Measurements from ENCODE around the gene FUT1. TPM values are rescaled to one million over a fixed set of nuclear protein-coding genes. Genes with fewer than 3 reads are reported as not detected.
A peak's percentile ranks its signal among the peaks of the same experiment; 100 is the strongest.

The FUT1 gene
- total and polyA plus RNA-seq, 4 donors, result 0.48 to 6.8 (median 1.0) TPM

DNA sequence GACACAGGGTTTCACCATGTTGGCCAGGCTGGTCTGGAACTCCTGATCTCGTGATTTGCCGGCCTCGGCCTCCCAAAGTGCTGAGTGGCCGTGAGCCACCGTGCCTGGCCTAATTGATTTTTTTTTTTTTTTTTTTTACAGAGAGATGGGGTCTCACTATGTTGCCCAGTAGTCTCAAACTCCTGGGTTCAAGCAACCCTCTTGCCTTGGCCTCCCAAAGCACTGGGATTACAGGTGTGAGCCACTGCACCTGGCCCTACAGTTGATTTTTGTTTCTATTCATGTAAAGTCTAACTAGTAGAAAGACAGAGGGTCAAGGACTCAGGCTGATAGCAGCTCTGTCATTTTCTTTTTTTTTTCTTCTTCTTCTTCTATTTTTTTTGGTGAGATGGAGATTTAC, 24.7 kb upstream of the FUT1 start:
- H3K4me3 ChIP-seq (ENCODE audit: low read depth in 1 of 3, low read length in 3 of 3), result no peak overlapping the region
- H3K9ac ChIP-seq (ENCODE audit: low read depth in 1 of 2, low read length in 2 of 2), result no peak overlapping the region
- H3K27me3 ChIP-seq (ENCODE audit: control insufficient read depth in 4 of 4, insufficient read depth in 4 of 4, low read length in 3 of 4), result no peaks in the 10 kb centered on the region
- no peaks in the 10 kb centered on the region for H3K9me3 ChIP-seq (ENCODE audit: control insufficient read depth in 4 of 4, low read length in 3 of 4)
- H3K27ac ChIP-seq (ENCODE audit: low read depth in 1 of 2, low read length in 2 of 2), result no peak overlapping the region
- DNase-seq (ENCODE audit: low spot score), result no peak
- H3K4me1 ChIP-seq (ENCODE audit: control insufficient read depth in 4 of 4, insufficient read depth in 4 of 4, low read length in 3 of 4), result peaks cover 0 to 15% (median 6%) of the 10 kb centered on the region in 4 donors
- no peaks in the 10 kb centered on the region for H3K36me3 ChIP-seq (ENCODE audit: control insufficient read depth in 4 of 4, insufficient read depth in 3 of 4, low read depth in 1 of 4, low read length in 3 of 4)
- WGBS, result 96% methylated on average over 5 of the region's 5 CpGs
- TF ChIP-seq JUND (IDR thresholded peaks at IDR 0.05) (no peak), HNF4G (IDR thresholded peaks at IDR 0.05) (no peak), FOXA2 (IDR thresholded peaks at IDR 0.05) (no peak), HNF4A (conservative IDR thresholded peaks at IDR 0.05) (no peak)
- TF ChIP-seq, protein P1, sequence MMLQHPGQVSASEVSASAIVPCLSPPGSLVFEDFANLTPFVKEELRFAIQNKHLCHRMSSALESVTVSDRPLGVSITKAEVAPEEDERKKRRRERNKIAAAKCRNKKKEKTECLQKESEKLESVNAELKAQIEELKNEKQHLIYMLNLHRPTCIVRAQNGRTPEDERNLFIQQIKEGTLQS (IDR thresholded peaks at IDR 0.05), result no peak

- no peaks in the 10 kb centered on the region for H3K36me3 ChIP-seq (ENCODE audit: control insufficient read depth in 4 of 4, insufficient read depth in 3 of 4, low read depth in 1 of 4, low read length in 3 of 4)
- H3K9me3 ChIP-seq (ENCODE audit: control insufficient read depth in 4 of 4, low read length in 3 of 4), result no peaks in the 10 kb centered on the region
- TF ChIP-seq NR2F2 (IDR thresholded peaks at IDR 0.05), result peak; percentile 88
- TF ChIP-seq HNF4G (IDR thresholded peaks at IDR 0.05), result peak; percentile 68
- peak; percentile 95 for TF ChIP-seq MAX (IDR thresholded peaks at IDR 0.05)
- peak in 1 of 2 donors; percentile 83 for TF ChIP-seq EGR1 (IDR thresholded peaks at IDR 0.05; ENCODE audit: low read depth in 2 of 2)
- TF ChIP-seq FOXA2 (IDR thresholded peaks at IDR 0.05), result peak; percentile 82
- TF ChIP-seq, protein P2, sequence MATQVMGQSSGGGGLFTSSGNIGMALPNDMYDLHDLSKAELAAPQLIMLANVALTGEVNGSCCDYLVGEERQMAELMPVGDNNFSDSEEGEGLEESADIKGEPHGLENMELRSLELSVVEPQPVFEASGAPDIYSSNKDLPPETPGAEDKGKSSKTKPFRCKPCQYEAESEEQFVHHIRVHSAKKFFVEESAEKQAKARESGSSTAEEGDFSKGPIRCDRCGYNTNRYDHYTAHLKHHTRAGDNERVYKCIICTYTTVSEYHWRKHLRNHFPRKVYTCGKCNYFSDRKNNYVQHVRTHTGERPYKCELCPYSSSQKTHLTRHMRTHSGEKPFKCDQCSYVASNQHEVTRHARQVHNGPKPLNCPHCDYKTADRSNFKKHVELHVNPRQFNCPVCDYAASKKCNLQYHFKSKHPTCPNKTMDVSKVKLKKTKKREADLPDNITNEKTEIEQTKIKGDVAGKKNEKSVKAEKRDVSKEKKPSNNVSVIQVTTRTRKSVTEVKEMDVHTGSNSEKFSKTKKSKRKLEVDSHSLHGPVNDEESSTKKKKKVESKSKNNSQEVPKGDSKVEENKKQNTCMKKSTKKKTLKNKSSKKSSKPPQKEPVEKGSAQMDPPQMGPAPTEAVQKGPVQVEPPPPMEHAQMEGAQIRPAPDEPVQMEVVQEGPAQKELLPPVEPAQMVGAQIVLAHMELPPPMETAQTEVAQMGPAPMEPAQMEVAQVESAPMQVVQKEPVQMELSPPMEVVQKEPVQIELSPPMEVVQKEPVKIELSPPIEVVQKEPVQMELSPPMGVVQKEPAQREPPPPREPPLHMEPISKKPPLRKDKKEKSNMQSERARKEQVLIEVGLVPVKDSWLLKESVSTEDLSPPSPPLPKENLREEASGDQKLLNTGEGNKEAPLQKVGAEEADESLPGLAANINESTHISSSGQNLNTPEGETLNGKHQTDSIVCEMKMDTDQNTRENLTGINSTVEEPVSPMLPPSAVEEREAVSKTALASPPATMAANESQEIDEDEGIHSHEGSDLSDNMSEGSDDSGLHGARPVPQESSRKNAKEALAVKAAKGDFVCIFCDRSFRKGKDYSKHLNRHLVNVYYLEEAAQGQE (IDR thresholded peaks at IDR 0.05), result peak; percentile 61
- peak; percentile 91 for TF ChIP-seq SP1 (IDR thresholded peaks at IDR 0.05)
- peak; percentile 88 for TF ChIP-seq ZBTB33 (IDR thresholded peaks at IDR 0.05)
- TF ChIP-seq FOXA1 (IDR thresholded peaks at IDR 0.05), result no peak
- peak in 1 of 2 donors; percentile 22 for TF ChIP-seq GABPA (IDR thresholded peaks at IDR 0.05 in 1 of 2, conservative IDR thresholded peaks at IDR 0.05 in 1 of 2)
- TF ChIP-seq JUND (IDR thresholded peaks at IDR 0.05), result peak; percentile 61 to 95
- peak; percentile 79 for TF ChIP-seq YY1 (IDR thresholded peaks at IDR 0.05)
- peak in 1 of 2 donors; percentile 36 for TF ChIP-seq RAD21 (IDR thresholded peaks at IDR 0.05)
- peak; percentile 90 to 92 for TF ChIP-seq HNF4A (conservative IDR thresholded peaks at IDR 0.05)
- TF ChIP-seq, protein P1 (IDR thresholded peaks at IDR 0.05), result no peak
- TF ChIP-seq CTCF (IDR thresholded peaks at IDR 0.05; ENCODE audit: low read depth, low read length, missing input control), result no peak
- TF ChIP-seq RXRA (IDR thresholded peaks at IDR 0.05), result peak; percentile 95 to 97
- TF ChIP-seq TAF1 (conservative IDR thresholded peaks at IDR 0.05), result no peak
- WGBS, result 13% methylated on average over 13 of the region's 13 CpGs
- H3K27me3 ChIP-seq (ENCODE audit: control insufficient read depth in 4 of 4, insufficient read depth in 4 of 4, low read length in 3 of 4), result no peaks in the 10 kb centered on the region
- H3K4me1 ChIP-seq (ENCODE audit: control insufficient read depth in 4 of 4, insufficient read depth in 4 of 4, low read length in 3 of 4), result peaks cover 5 to 32% (median 9%) of the 10 kb centered on the region in 4 donors
- peak overlapping the region; percentile 92 to 99 for H3K27ac ChIP-seq (ENCODE audit: low read depth in 1 of 2, low read length in 2 of 2)
- peak overlapping the region in 1 of 2 donors; percentile 64 for H3K9ac ChIP-seq (ENCODE audit: low read depth in 1 of 2, low read length in 2 of 2)
- no peak overlapping the region for H3K4me3 ChIP-seq (ENCODE audit: low read depth in 1 of 3, low read length in 3 of 3)
- no peak for DNase-seq (ENCODE audit: low spot score)
Observed at GRCh38 chr19:48772503-48772953, 20.1 kb upstream of the FUT1 start.

Data from liver (tissue), 9 donors.